Astrocyte (in vitro differentiated cells and primary cell): ENCODE measurements around the gene KRAS. TPM values are rescaled to one million over a fixed set of nuclear protein-coding genes. Genes with fewer than 3 reads are reported as not detected.

Source experiments
- DNase-seq: peaks from one replicate; pipeline ENCODE4 v3.0.0-alpha.2; 2010; ENCODE audit warnings: low read depth
- FAIRE-seq: peaks from 2 replicates; lab custom pipeline; 2011; peaks lifted over from hg19 to GRCh38; lab: Jason Lieb, UNC
- H2AFZ ChIP-seq: 2 replicates; pipeline ENCODE4 v1.6.0; 2012; ENCODE audit warnings: low read depth, low read length, inconsistent platforms
- H3K27ac ChIP-seq: 2 replicates; pipeline ENCODE4 v1.5.1; 2011; ENCODE audit warnings: low read depth, low read length, inconsistent platforms
- H3K27me3 ChIP-seq: 2 replicates; pipeline ENCODE4 v1.6.0; 2011; ENCODE audit warnings: low read length, inconsistent platforms; ENCODE audit not compliant: insufficient read depth
- H3K36me3 ChIP-seq: 2 replicates; pipeline ENCODE4 v1.5.1; 2011; ENCODE audit warnings: low read length, inconsistent platforms; ENCODE audit not compliant: insufficient read depth
- H3K4me1 ChIP-seq: 2 replicates; pipeline ENCODE4 v1.5.1; 2011; ENCODE audit warnings: low read length, inconsistent platforms; ENCODE audit not compliant: insufficient read depth
- H3K4me2 ChIP-seq: 2 replicates; pipeline ENCODE4 v1.6.0; 2012; ENCODE audit warnings: low read length, inconsistent platforms
- H3K4me3 ChIP-seq: 2 replicates; pipeline ENCODE4 v1.5.1; 2011; ENCODE audit warnings: low read depth, mild to moderate bottlenecking, low read length, inconsistent platforms; ENCODE audit not compliant: insufficient read depth
- H3K79me2 ChIP-seq: 2 replicates; pipeline ENCODE4 v1.6.0; 2012; ENCODE audit warnings: mild to moderate bottlenecking, low read length, inconsistent platforms; ENCODE audit not compliant: insufficient read depth
- H3K9ac ChIP-seq: 2 replicates; pipeline ENCODE4 v1.6.0; 2012; ENCODE audit warnings: mild to moderate bottlenecking, low read length, inconsistent platforms
- H3K9me3 ChIP-seq: 2 replicates; pipeline ENCODE4 v1.5.1; 2012; ENCODE audit warnings: low read depth, mild to moderate bottlenecking, low read length, inconsistent platforms; ENCODE audit not compliant: insufficient read depth
- H4K20me1 ChIP-seq: 2 replicates; pipeline ENCODE4 v1.6.0; 2012; ENCODE audit warnings: low read length, inconsistent platforms; ENCODE audit not compliant: insufficient read depth
- H3K27ac Mint-ChIP-seq: one replicate; pipeline ENCODE4 v1.8.0; 2021; ENCODE audit warnings: mild to moderate bottlenecking, mixed read lengths; ENCODE audit not compliant: unreplicated experiment
- H3K27me3 Mint-ChIP-seq: one replicate; pipeline ENCODE4 v1.8.0; 2021; ENCODE audit warnings: low read depth, mixed read lengths; ENCODE audit not compliant: unreplicated experiment
- H3K36me3 Mint-ChIP-seq: one replicate; pipeline ENCODE4 v1.8.0; 2021; ENCODE audit warnings: low read depth, mixed read lengths; ENCODE audit not compliant: unreplicated experiment
- H3K4me1 Mint-ChIP-seq: one replicate; pipeline ENCODE4 v1.8.0; 2021; ENCODE audit warnings: low read depth, mixed read lengths; ENCODE audit not compliant: unreplicated experiment
- H3K4me3 Mint-ChIP-seq: one replicate; pipeline ENCODE4 v1.8.0; 2021; ENCODE audit warnings: mild to moderate bottlenecking, moderate library complexity, mixed read lengths; ENCODE audit not compliant: unreplicated experiment
- H3K9me3 Mint-ChIP-seq: one replicate; pipeline ENCODE4 v1.8.0; 2021; ENCODE audit warnings: mild to moderate bottlenecking, mixed read lengths; ENCODE audit not compliant: unreplicated experiment
- CTCF ChIP-seq: IDR thresholded peaks from 2 replicates; pipeline ENCODE4 v1.5.1; 2011; ENCODE audit warnings: low read depth, mild to moderate bottlenecking, inconsistent platforms, low read length, moderate library complexity; ENCODE audit not compliant: insufficient read depth
- EZH2 ChIP-seq: IDR thresholded peaks from 2 replicates; pipeline ENCODE4 v1.6.1; 2012; ENCODE audit warnings: mild to moderate bottlenecking, low read length, inconsistent platforms; ENCODE audit not compliant: insufficient read depth
- total RNA-seq: library from RNA; stranded (reverse); gene quantifications from 2 replicates; pipeline ENCODE4 v1.2.1, GENCODE V29; 2021

The KRAS gene
- total RNA-seq, 1 donor from 2014 or later = 40.3 TPM

GRCh38 chr12:25245491-25245890, 5.2 kb downstream of the KRAS start:
- no peaks in the 10 kb centered on the region for H3K9me3 Mint-ChIP-seq
- H3K4me3 ChIP-seq = no peak overlapping the region
- peaks cover 7% of the 10 kb centered on the region for H3K4me1 ChIP-seq
- H4K20me1 ChIP-seq = peaks cover 45% of the 10 kb centered on the region
- H3K4me3 Mint-ChIP-seq = no peak overlapping the region
- no peak overlapping the region for H2AFZ ChIP-seq
- FAIRE-seq = no peak
- H3K27ac Mint-ChIP-seq = no peak overlapping the region
- peaks cover 80% of the 10 kb centered on the region for H3K79me2 ChIP-seq
- H3K27me3 Mint-ChIP-seq = no peaks in the 10 kb centered on the region
- H3K27ac ChIP-seq = no peak overlapping the region
- peaks cover 10% of the 10 kb centered on the region for H3K36me3 ChIP-seq
- H3K9me3 ChIP-seq = no peaks in the 10 kb centered on the region
- peaks cover 6% of the 10 kb centered on the region for H3K36me3 Mint-ChIP-seq
- no peak for TF ChIP-seq CTCF
- TF ChIP-seq EZH2 = no peak
- no peak for DNase-seq
- no peak overlapping the region for H3K4me2 ChIP-seq
- peaks cover 8% of the 10 kb centered on the region for H3K4me1 Mint-ChIP-seq
- H3K27me3 ChIP-seq = no peaks in the 10 kb centered on the region
- H3K9ac ChIP-seq = no peak overlapping the region

GRCh38 chr12:25243680-25243990, 7.1 kb downstream of the KRAS start:
- Histone ChIP-seq H3K4me3 (no peak overlapping the region), H3K9me3 (no peaks in the 10 kb centered on the region), H3K79me2 (peaks cover 80% of the 10 kb centered on the region), H3K4me2 (no peak overlapping the region), H4K20me1 (peaks cover 35% of the 10 kb centered on the region), H3K27ac (no peak overlapping the region), H3K27me3 (no peaks in the 10 kb centered on the region), H3K9ac (no peak overlapping the region), H2AFZ (no peak overlapping the region), H3K36me3 (peaks cover 10% of the 10 kb centered on the region), H3K4me1 (no peaks in the 10 kb centered on the region)
- FAIRE-seq (no peak), DNase-seq (no peak)
- peaks cover 6% of the 10 kb centered on the region for H3K36me3 Mint-ChIP-seq
- no peak overlapping the region for H3K27ac Mint-ChIP-seq
- TF ChIP-seq CTCF (no peak), EZH2 (no peak)
- H3K4me1 Mint-ChIP-seq = peaks cover 4% of the 10 kb centered on the region
- no peak overlapping the region for H3K4me3 Mint-ChIP-seq
- H3K27me3 Mint-ChIP-seq = no peaks in the 10 kb centered on the region
- no peaks in the 10 kb centered on the region for H3K9me3 Mint-ChIP-seq

GRCh38 chr12:25242981-25243679, 7.6 kb downstream of the KRAS start:
- H4K20me1 ChIP-seq = peaks cover 32% of the 10 kb centered on the region
- H3K4me2 ChIP-seq = no peak overlapping the region
- H3K4me1 ChIP-seq = no peaks in the 10 kb centered on the region
- Mint-ChIP-seq H3K27me3 (no peaks in the 10 kb centered on the region), H3K36me3 (peaks cover 3% of the 10 kb centered on the region), H3K4me3 (no peak overlapping the region), H3K9me3 (no peaks in the 10 kb centered on the region), H3K4me1 (peaks cover 4% of the 10 kb centered on the region), H3K27ac (no peak overlapping the region)
- H3K9me3 ChIP-seq = no peaks in the 10 kb centered on the region
- no peak for TF ChIP-seq CTCF
- no peak for TF ChIP-seq EZH2
- H3K27me3 ChIP-seq = no peaks in the 10 kb centered on the region
- H3K36me3 ChIP-seq = peaks cover 10% of the 10 kb centered on the region
- H2AFZ ChIP-seq = no peak overlapping the region
- peaks cover 80% of the 10 kb centered on the region for H3K79me2 ChIP-seq
- H3K9ac ChIP-seq = no peak overlapping the region
- H3K4me3 ChIP-seq = no peak overlapping the region
- H3K27ac ChIP-seq = no peak overlapping the region
- DNase-seq (peak; percentile 25), FAIRE-seq (no peak)
